Natural killer cell (primary cell): ENCODE data around the gene TRPM5. TPM values are rescaled to one million over a fixed set of nuclear protein-coding genes. Genes with fewer than 3 reads are reported as not detected.

Experiments
- ATAC-seq, 3 donors: fragments of 150-1000 bp in 2 of 3; fragments of 200-7000 bp in 1 of 3; cut with Tn5 transposase; 1 replicate in 1 of 3; 2 replicates in 2 of 3; pipeline ENCODE4 v1.10.0; 2021; ENCODE audit warnings: mild to moderate bottlenecking in 2 of 3, moderate library complexity in 2 of 3
- DNase-seq, 2 donors: peaks; one replicate each; pipeline versions ENCODE4 v3.0.0 to v3.0.0-alpha.2; 2013 to 2021; ENCODE audit warnings: mixed read lengths in 1 of 2
- H3K27ac ChIP-seq: one replicate; pipeline ENCODE4 v1.5.1; 2013; ENCODE audit warnings: mild to moderate bottlenecking, low read length
- H3K27me3 ChIP-seq: one replicate; pipeline ENCODE4 v1.6.1; 2013; ENCODE audit warnings: low read length; ENCODE audit not compliant: control insufficient read depth, insufficient read depth
- H3K36me3 ChIP-seq: one replicate; pipeline ENCODE4 v1.6.1; 2013; ENCODE audit warnings: low read length; ENCODE audit not compliant: control insufficient read depth, insufficient read depth
- H3K4me1 ChIP-seq: one replicate; pipeline ENCODE4 v1.6.1; 2013; ENCODE audit warnings: low read length; ENCODE audit not compliant: control insufficient read depth, insufficient read depth
- H3K4me3 ChIP-seq: one replicate; pipeline ENCODE4 v1.5.1; 2013; ENCODE audit warnings: low read length
- H3K9me3 ChIP-seq: one replicate; pipeline ENCODE4 v1.6.1; 2013; ENCODE audit warnings: low read length; ENCODE audit not compliant: control insufficient read depth, insufficient read depth
- H3K27ac Mint-ChIP-seq, 2 donors: one replicate each; pipeline ENCODE4 v1.8.0; 2022; ENCODE audit warnings: mild to moderate bottlenecking in 2 of 2, mixed read lengths in 2 of 2, moderate library complexity in 1 of 2
- H3K27me3 Mint-ChIP-seq, 2 donors: one replicate each; pipeline ENCODE4 v1.8.0; 2022; ENCODE audit warnings: low read depth in 2 of 2, mixed read lengths in 2 of 2
- H3K36me3 Mint-ChIP-seq: one replicate; pipeline ENCODE4 v1.8.0; 2022; ENCODE audit warnings: mixed read lengths
- H3K4me1 Mint-ChIP-seq, 2 donors: one replicate each; pipeline ENCODE4 v1.8.0; 2022; ENCODE audit warnings: mixed read lengths in 2 of 2
- H3K4me3 Mint-ChIP-seq: one replicate; pipeline ENCODE4 v1.8.0; 2022; ENCODE audit warnings: mild to moderate bottlenecking, moderate library complexity, mixed read lengths
- H3K9me3 Mint-ChIP-seq, 2 donors: one replicate each; pipeline ENCODE4 v1.8.0; 2022; ENCODE audit warnings: mixed read lengths in 2 of 2
- CTCF ChIP-seq: fragments of 200-600 bp; IDR thresholded peaks from one replicate; pipeline ENCODE4 v1.8.0; 2022; ENCODE audit warnings: antibody characterized with exemption
- WGBS: methylation state at CpG from one replicate; pipeline ENCODE4 v1.1.7; 2013; ENCODE audit warnings: missing lambda C conversion rate; ENCODE audit not compliant: insufficient coverage; 5-methylcytosine and 5-hydroxymethylcytosine counted together
- intact Hi-C: fragments of 100-400 bp; cut with micrococcal nuclease; formaldehyde crosslinking; loops from one replicate; pipeline ENCODE4 v1.14.2; 2022
- total RNA-seq, 4 donors: library from RNA; stranded (reverse); fragments of 120-200 nt in 1 of 4; gene quantifications; one replicate each; pipeline versions ENCODE4 v1.2.3 to v1.2.4, GENCODE V29; 2013 to 2022

The TRPM5 gene
- total RNA-seq, 3 donors from 2014 or later (not counting 1 experiment from before 2014, with no cell fraction given), result not detected

GRCh38 chr11:2424811-2425495 is 19.4 kb downstream of the TRPM5 start:
- no peaks in the 10 kb centered on the region for H3K27me3 ChIP-seq

GRCh38 chr11:2423157-2424025 is 20.9 kb downstream of the TRPM5 start:
- ATAC-seq, result no peak
- Histone ChIP-seq H3K36me3 (no peaks in the 10 kb centered on the region), H3K4me3 (no peak overlapping the region), H3K27me3 (no peaks in the 10 kb centered on the region), H3K27ac (no peak overlapping the region), H3K9me3 (no peaks in the 10 kb centered on the region), H3K4me1 (peaks cover 15% of the 10 kb centered on the region)
- Mint-ChIP-seq H3K27ac (no peak overlapping the region), H3K27me3 (no peaks in the 10 kb centered on the region), H3K36me3 (no peaks in the 10 kb centered on the region), H3K4me1 (peaks cover 0 to 5% of the 10 kb centered on the region in 2 donors), H3K4me3 (no peak overlapping the region), H3K9me3 (no peaks in the 10 kb centered on the region)
- no peak for TF ChIP-seq CTCF
- WGBS, result 91% methylated on average over 26 of the region's 26 CpGs
- DNase-seq, result no peak
- intact Hi-C loops, result no loop called here

More at GRCh38 chr11:2424811-2425495, 19.4 kb downstream of the TRPM5 start:
- DNase-seq, result no peak
- Mint-ChIP-seq H3K27me3 (no peaks in the 10 kb centered on the region), H3K9me3 (no peaks in the 10 kb centered on the region), H3K4me3 (no peak overlapping the region), H3K4me1 (peaks cover 0 to under 1% of the 10 kb centered on the region in 2 donors), H3K36me3 (no peaks in the 10 kb centered on the region), H3K27ac (no peak overlapping the region)
- intact Hi-C loops, result no loop called here
- no peaks in the 10 kb centered on the region for H3K9me3 ChIP-seq
- no peaks in the 10 kb centered on the region for H3K36me3 ChIP-seq
- H3K4me3 ChIP-seq, result no peak overlapping the region
- TF ChIP-seq CTCF, result no peak
- 81% methylated on average over 28 of the region's 28 CpGs for WGBS
- H3K4me1 ChIP-seq, result peaks cover 9% of the 10 kb centered on the region
- no peak overlapping the region for H3K27ac ChIP-seq
- ATAC-seq, result no peak

GRCh38 chr11:2422461-2423156 is 21.7 kb downstream of the TRPM5 start:
- 87% methylated on average over 14 of the region's 14 CpGs for WGBS
- Mint-ChIP-seq H3K36me3 (no peaks in the 10 kb centered on the region), H3K4me1 (peaks cover 0 to 5% of the 10 kb centered on the region in 2 donors), H3K27ac (no peak overlapping the region), H3K27me3 (no peaks in the 10 kb centered on the region), H3K9me3 (no peaks in the 10 kb centered on the region), H3K4me3 (no peak overlapping the region)
- no peaks in the 10 kb centered on the region for H3K27me3 ChIP-seq
- no peak for TF ChIP-seq CTCF
- peaks cover 15% of the 10 kb centered on the region for H3K4me1 ChIP-seq
- no peaks in the 10 kb centered on the region for H3K9me3 ChIP-seq
- no peaks in the 10 kb centered on the region for H3K36me3 ChIP-seq
- H3K4me3 ChIP-seq, result no peak overlapping the region
- intact Hi-C loops, result no loop called here
- DNase-seq (no peak), ATAC-seq (no peak)
- H3K27ac ChIP-seq, result no peak overlapping the region
